ENCODE measurements around the gene ATP6V0B. TPM values are rescaled to one million over a fixed set of nuclear protein-coding genes. Genes with fewer than 3 reads are reported as not detected.

The ATP6V0B gene
- total RNA-seq, 1 experiment from 2014 or later = 237 TPM

GRCh38 chr1:43970502-43970901, 4.3 kb upstream of the ATP6V0B start:
- Histone ChIP-seq H3K4me3 (ENCODE audit: insufficient read depth, low read depth, low read length) (peak overlapping the region; percentile 96), H3K27me3 (ENCODE audit: control insufficient read depth, insufficient read depth, low read length) (no peaks in the 10 kb centered on the region), H3K36me3 (replicated peaks; ENCODE audit: control insufficient read depth, insufficient read depth, low read length) (peaks cover 11% of the 10 kb centered on the region)
- no peak for DNase-seq

GRCh38 chr1:43970911-43971310, 3.8 kb upstream of the ATP6V0B start:
- Histone ChIP-seq H3K36me3 (replicated peaks; ENCODE audit: control insufficient read depth, insufficient read depth, low read length) (peaks cover 11% of the 10 kb centered on the region), H3K27me3 (ENCODE audit: control insufficient read depth, insufficient read depth, low read length) (no peaks in the 10 kb centered on the region), H3K4me3 (ENCODE audit: insufficient read depth, low read depth, low read length) (peak overlapping the region; percentile 96; the same call in 1 of the 2 replicates)
- no peak for DNase-seq

DNA sequence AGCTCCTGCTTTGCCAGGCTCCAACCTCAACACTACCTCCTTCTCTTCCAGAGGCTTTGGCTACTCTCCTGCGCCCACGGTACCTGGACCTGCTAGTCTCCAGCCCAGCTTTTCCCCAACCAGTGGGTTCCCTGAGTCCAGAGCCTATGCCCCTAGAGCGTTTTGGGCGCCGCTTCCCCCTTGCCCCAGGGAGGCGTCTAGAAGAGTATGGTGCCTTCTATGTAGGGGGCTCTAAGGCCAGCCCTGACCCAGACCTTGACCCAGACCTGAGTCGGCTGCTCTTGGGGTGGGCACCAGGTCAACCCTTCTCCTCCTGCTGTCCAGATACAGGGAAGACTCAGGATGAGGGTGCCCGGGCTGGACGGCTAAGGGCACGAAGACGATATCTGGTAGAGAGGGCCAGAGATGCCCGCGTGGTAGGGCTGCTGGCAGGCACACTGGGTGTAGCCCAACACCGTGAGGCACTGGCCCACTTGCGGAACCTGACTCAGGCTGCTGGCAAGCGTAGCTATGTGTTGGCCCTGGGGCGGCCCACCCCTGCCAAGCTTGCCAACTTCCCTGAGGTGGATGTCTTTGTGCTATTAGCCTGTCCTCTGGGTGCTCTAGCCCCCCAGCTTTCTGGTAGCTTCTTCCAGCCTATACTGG, 3.3 kb upstream of the ATP6V0B start:
- Histone ChIP-seq H3K27me3 (ENCODE audit: control insufficient read depth, insufficient read depth, low read length) (no peaks in the 10 kb centered on the region), H3K4me3 (ENCODE audit: insufficient read depth, low read depth, low read length) (no peak overlapping the region), H3K36me3 (replicated peaks; ENCODE audit: control insufficient read depth, insufficient read depth, low read length) (peaks cover 14% of the 10 kb centered on the region)
- DNase-seq = no peak

DNA sequence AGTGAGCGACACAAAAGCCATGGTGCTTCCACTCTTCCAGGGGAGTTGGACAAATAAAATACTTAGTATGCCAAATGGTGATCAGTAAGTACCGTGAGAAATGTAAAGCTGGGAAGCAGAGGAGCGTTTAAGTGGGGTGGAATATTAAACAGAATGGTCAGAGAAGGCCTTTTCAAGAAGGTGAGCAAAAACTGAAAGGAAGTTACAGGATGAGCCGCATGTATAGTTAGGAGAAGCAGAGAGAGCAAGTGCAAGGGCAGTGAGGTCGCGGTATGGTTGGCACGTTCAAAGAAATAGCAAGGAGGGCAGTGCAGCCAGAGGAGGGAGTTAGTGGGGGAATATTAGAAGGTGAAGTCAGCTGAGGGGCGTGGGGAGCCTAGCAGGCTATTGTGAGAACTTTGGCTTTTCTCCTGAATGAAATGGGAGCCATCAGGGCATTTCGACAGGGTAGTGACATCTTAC, 748 bp upstream of the ATP6V0B start:
- peak; percentile 86 for DNase-seq
- Histone ChIP-seq H3K36me3 (replicated peaks; ENCODE audit: control insufficient read depth, insufficient read depth, low read length) (peaks cover 22% of the 10 kb centered on the region), H3K4me3 (ENCODE audit: insufficient read depth, low read depth, low read length) (peak overlapping the region; percentile 97), H3K27me3 (ENCODE audit: control insufficient read depth, insufficient read depth, low read length) (no peaks in the 10 kb centered on the region)

DNA sequence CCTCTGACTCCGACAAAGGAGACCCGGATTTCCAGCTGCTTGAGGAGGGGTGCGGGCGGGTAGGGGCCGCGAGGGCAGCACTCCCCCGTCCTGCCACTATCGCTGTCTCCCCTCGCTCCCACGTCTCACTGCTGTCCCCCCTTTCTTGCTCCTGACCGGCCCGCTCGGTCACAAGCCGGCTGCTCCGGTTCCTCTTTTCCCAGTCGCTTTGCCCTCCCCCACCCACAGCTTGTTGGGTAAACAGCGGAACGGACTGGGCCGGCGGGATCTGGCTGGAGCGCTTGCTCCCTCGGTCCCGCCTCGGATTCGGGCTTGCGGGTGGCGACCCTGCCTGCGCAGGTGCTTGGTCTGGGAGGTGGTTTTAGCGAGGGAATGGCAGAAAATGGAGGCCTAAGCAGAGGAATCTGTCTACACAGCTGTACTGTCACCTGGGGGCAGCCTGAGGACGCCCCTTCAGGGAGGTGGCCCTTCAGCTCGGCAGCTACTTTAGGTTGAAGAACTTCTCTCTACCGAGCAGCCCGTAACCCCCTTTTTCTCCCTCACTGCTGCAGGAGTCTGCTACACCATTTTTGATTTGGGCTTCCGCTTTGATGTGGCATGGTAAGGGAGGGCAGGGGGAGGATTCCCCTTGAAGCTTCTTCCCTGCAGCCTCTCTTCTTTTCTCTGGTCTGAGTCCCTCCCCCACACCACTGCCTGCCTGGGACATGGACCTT, 645 bp downstream of the ATP6V0B start:
- Histone ChIP-seq H3K36me3 (replicated peaks; ENCODE audit: control insufficient read depth, insufficient read depth, low read length) (peaks cover 22% of the 10 kb centered on the region), H3K27me3 (ENCODE audit: control insufficient read depth, insufficient read depth, low read length) (no peaks in the 10 kb centered on the region), H3K4me3 (ENCODE audit: insufficient read depth, low read depth, low read length) (peak overlapping the region; percentile 97)
- peak; percentile 87 for DNase-seq

- Histone ChIP-seq H3K36me3 (replicated peaks; ENCODE audit: control insufficient read depth, insufficient read depth, low read length) (peaks cover 24% of the 10 kb centered on the region), H3K27me3 (ENCODE audit: control insufficient read depth, insufficient read depth, low read length) (no peaks in the 10 kb centered on the region)
- peak; percentile 64 for DNase-seq
Observed at GRCh38 chr1:43976045-43976444, 1.3 kb downstream of the ATP6V0B start.

DNA sequence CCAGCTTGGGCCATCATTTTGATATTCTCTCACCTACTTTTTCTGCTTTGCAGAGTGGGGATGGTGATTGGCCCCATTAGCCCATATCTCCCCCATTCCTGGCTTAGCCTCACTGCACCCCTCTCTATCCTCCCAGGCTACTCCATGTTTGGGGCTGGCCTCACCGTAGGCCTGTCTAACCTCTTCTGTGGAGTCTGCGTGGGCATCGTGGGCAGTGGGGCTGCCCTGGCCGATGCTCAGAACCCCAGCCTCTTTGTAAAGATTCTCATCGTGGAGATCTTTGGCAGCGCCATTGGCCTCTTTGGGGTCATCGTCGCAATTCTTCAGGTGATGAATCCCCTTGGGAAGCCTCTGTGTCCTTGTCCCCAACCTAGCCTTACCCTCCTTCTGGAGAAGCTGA, 2.1 kb downstream of the ATP6V0B start:
- DNase-seq = no peak
- H3K4me3 ChIP-seq (ENCODE audit: insufficient read depth, low read depth, low read length) = no peak overlapping the region

More at GRCh38 chr1:43976045-43976444, 1.3 kb downstream of the ATP6V0B start:
- peak overlapping the region; percentile 97 for H3K4me3 ChIP-seq (ENCODE audit: insufficient read depth, low read depth, low read length)

GRCh38 chr1:43977376-43978263, 2.9 kb downstream of the ATP6V0B start:
- no peak for DNase-seq
- Histone ChIP-seq H3K4me3 (ENCODE audit: insufficient read depth, low read depth, low read length) (no peak overlapping the region), H3K36me3 (replicated peaks; ENCODE audit: control insufficient read depth, insufficient read depth, low read length) (peaks cover 16% of the 10 kb centered on the region), H3K27me3 (ENCODE audit: control insufficient read depth, insufficient read depth, low read length) (no peaks in the 10 kb centered on the region)

More for the DNA sequence above, 2.1 kb downstream of the ATP6V0B start:
- Histone ChIP-seq H3K36me3 (replicated peaks; ENCODE audit: control insufficient read depth, insufficient read depth, low read length) (peaks cover 22% of the 10 kb centered on the region), H3K27me3 (ENCODE audit: control insufficient read depth, insufficient read depth, low read length) (no peaks in the 10 kb centered on the region)

GRCh38 chr1:43978264-43978550, 3.4 kb downstream of the ATP6V0B start:
- H3K36me3 ChIP-seq (replicated peaks; ENCODE audit: control insufficient read depth, insufficient read depth, low read length) = peaks cover 16% of the 10 kb centered on the region
- DNase-seq = no peak
- no peaks in the 10 kb centered on the region for H3K27me3 ChIP-seq (ENCODE audit: control insufficient read depth, insufficient read depth, low read length)
- no peak overlapping the region; the same call in 1 of the 2 replicates for H3K4me3 ChIP-seq (ENCODE audit: insufficient read depth, low read depth, low read length)

DNA sequence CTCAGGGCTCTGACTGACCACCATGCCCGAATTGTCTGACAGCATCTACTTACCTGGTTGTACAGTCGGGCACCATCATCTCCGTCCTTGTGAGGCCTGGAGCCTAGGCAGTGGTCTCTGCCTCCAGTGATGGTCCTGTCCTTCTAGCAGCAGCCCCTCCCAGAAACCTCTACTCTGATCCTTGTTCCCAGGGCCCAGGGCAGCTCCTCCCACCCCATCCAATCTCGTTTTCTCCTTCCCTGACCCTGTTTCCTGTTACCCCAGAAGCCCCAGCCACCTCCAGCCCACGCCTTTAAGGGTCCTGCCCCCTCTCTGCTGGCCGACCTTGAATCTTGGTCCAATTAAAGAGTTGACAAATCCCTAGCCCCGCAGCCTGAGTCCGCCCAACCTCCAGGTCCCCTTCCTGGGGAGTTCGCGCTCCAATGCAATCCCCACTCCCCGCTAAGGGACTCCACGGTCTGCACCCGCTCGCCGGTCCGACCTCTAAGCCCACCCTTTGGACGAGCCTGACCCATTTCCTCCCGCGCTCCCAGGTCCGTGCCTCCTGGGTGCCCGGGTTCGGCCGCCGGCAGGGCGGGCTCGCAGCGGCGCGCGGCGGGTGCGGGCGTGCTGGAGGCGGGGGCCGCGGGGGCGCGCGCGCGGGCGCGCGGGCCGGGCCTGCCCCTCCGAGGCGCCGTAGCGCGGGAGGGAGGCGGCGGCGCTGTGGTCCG, 3.9 kb downstream of the ATP6V0B start, which contains the start of gene B4GALT2:
Gene B4GALT2, plus strand, starts transcription at position 660 of the 710 bp plus-strand sequence. CDS start 1,951 bp downstream, outside the sequence.
- H3K4me3 ChIP-seq (ENCODE audit: insufficient read depth, low read depth, low read length) = peak within 1 kb of the TSS; percentile 78
- peaks cover 16% of the 10 kb centered on the region for H3K36me3 ChIP-seq (replicated peaks; ENCODE audit: control insufficient read depth, insufficient read depth, low read length)
- DNase-seq = peak; percentile 97
- H3K27me3 ChIP-seq (ENCODE audit: control insufficient read depth, insufficient read depth, low read length) = no peaks in the 10 kb centered on the region

DNA sequence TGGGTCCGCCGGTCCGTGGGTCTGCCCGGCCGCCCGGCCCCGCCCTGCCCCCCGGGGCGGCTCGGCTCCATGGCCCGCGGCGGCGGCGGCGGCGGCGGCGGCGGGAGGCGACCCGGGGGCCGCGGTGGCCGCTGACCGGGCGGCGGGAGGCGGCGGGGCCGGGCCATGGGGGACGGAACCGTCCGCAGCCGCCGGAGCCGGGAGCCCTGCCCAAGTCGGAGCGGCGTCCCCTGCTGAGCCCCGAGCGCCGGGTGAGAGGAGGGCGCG, 4.4 kb downstream of the ATP6V0B start:
- DNase-seq = no peak
- Histone ChIP-seq H3K27me3 (ENCODE audit: control insufficient read depth, insufficient read depth, low read length) (no peaks in the 10 kb centered on the region), H3K4me3 (ENCODE audit: insufficient read depth, low read depth, low read length) (peak overlapping the region; percentile 76), H3K36me3 (replicated peaks; ENCODE audit: control insufficient read depth, insufficient read depth, low read length) (peaks cover 16% of the 10 kb centered on the region)

DNA sequence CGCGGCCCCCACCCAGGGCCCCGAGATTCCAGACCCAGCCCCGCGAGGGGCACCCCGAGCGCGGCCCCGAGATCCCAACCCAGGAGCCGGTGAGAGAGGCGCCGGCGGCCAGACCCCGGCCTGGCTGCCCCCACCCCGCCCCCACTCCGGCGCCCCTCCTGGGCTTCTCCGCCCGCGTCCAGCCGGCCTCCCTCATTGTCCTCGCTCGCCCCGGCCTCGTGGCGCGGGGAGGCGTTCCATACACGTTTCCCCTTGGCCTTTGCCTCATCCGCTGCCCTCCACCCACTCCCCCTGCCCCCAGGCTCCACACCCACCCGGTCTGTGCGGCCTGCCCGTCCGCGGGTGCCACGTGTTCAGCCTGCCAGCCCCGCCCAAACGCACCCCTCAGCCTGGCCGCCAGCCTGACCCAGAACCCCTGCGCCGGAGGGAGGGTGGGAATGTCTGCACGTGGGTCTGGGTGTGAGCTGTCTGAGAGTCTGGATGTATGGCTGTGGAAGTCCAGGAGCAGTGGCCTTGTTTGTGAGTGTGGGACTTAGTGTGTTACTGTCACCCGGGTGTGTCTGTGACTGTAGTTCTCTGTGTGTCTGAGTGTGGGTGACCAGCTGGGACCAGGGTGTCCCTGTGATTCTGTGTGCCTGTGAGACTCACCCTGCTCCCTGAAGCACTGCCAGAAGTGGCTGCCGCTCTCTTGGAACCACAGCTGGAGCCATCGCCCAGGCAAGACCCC, 4.9 kb downstream of the ATP6V0B start:
- Histone ChIP-seq H3K27me3 (ENCODE audit: control insufficient read depth, insufficient read depth, low read length) (no peaks in the 10 kb centered on the region), H3K36me3 (replicated peaks; ENCODE audit: control insufficient read depth, insufficient read depth, low read length) (peaks cover 18% of the 10 kb centered on the region), H3K4me3 (ENCODE audit: insufficient read depth, low read depth, low read length) (peak overlapping the region; percentile 76)
- DNase-seq = peak; percentile 91

DNA sequence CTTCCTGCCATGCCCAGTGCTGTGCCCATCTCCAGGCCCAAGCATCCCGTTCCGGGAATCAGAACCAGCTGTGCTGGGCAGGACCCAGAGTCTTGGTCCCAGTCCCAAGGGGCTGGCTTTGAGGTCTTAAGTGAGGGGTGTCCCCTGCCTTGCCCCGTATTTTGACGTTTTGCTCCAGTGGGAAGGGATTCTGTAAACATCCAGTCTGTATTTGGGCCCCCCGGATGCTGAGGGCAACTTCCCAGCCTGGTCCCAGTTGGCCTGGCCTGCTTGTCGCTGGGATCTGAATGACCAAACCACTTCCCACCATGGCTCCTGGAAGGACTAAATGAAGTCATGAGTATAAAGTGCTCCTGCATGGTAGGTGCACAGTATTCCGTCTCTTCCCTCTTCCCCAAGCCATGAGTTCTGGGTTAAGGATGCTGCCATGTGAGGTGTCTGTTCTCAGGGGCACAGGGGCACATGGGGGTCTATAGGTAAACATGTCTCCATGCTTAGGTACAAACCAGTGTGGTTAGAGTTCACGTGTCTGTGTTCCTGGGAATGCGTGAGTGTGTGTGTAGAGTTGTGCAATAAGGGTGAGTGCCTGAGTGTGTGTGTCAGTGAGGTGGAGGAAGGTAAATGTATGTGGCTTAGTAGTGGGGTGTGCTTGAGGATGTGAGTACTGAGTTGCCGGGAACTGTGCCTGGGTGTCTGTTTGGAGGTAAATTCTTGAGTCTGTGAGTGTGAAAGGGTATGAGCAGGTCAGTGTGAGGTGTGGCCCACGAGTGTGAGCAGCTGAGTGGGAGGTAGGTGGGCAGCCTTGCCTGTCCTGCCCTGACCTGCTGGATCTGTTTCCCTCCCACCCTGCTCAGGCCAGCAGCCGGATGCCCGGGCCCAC, 5.7 kb downstream of the ATP6V0B start:
- DNase-seq = peak; percentile 42
- peaks cover 19% of the 10 kb centered on the region for H3K36me3 ChIP-seq (replicated peaks; ENCODE audit: control insufficient read depth, insufficient read depth, low read length)
- no peaks in the 10 kb centered on the region for H3K27me3 ChIP-seq (ENCODE audit: control insufficient read depth, insufficient read depth, low read length)
- H3K4me3 ChIP-seq (ENCODE audit: insufficient read depth, low read depth, low read length) = peak overlapping the region; percentile 76

Measured in H7 (cell line).